ENCODE data around the gene WDR36. TPM values are rescaled to one million over a fixed set of nuclear protein-coding genes. Genes with fewer than 3 reads are reported as not detected.

The WDR36 gene
- polyA plus RNA-seq, 1 donor (not counting 4 experiments of a cell fraction or from before 2014, with no cell fraction given), result 37.8 TPM

- dilution Hi-C loops (cut with MboI; ENCODE audit: extremely low pct_ligation_motif_present, low sequenced_read_pairs), result no loop called here
- no peaks in the 10 kb centered on the region for H3K36me3 ChIP-seq (ENCODE audit: control insufficient read depth in 2 of 2, extremely low read depth in 1 of 2, insufficient read depth in 2 of 2, low read length in 2 of 2)
These were observed 67.7 kb downstream of the WDR36 start for GRCh38 chr5:111159845-111160244.

GRCh38 chr5:111163000-111163399 is 70.9 kb downstream of the WDR36 start:
- no peak for DNase-seq (ENCODE audit: low read depth, low spot score)
- Histone ChIP-seq H3K79me2 (ENCODE audit: control insufficient read depth, insufficient read depth, low read length) (no peaks in the 10 kb centered on the region), H3K36me3 (ENCODE audit: control insufficient read depth in 2 of 2, extremely low read depth in 1 of 2, insufficient read depth in 2 of 2, low read length in 2 of 2) (no peaks in the 10 kb centered on the region), H3K4me3 (ENCODE audit: control insufficient read depth in 2 of 3, extremely low read depth in 1 of 3, insufficient read depth in 2 of 3, low read depth in 1 of 3, low read length in 3 of 3) (no peak overlapping the region), H3K9me1 (ENCODE audit: control insufficient read depth, extremely low read depth, insufficient read depth, low read length) (no peaks in the 10 kb centered on the region), H2AFZ (ENCODE audit: control insufficient read depth, low read length) (no peak overlapping the region), H3K27me3 (ENCODE audit: control insufficient read depth, extremely low read depth, insufficient read depth, low read length) (no peaks in the 10 kb centered on the region), H4K20me1 (ENCODE audit: control insufficient read depth, extremely low read depth, insufficient read depth, low read length) (no peaks in the 10 kb centered on the region), H3K4me2 (ENCODE audit: control insufficient read depth, extremely low read depth, insufficient read depth, low read depth, low read length) (no peak overlapping the region), H3K4me1 (ENCODE audit: control insufficient read depth, extremely low read depth, insufficient read depth, low read length) (no peaks in the 10 kb centered on the region), H3K9ac (ENCODE audit: control insufficient read depth, extremely low read depth, insufficient read depth, low read length) (no peak overlapping the region), H3K9me3 (ENCODE audit: control insufficient read depth, low read depth, low read length) (no peaks in the 10 kb centered on the region), H3K27ac (ENCODE audit: control insufficient read depth, insufficient read depth, low read length) (no peak overlapping the region)
- dilution Hi-C loops (cut with MboI; ENCODE audit: extremely low pct_ligation_motif_present, low sequenced_read_pairs), result no loop called here
- no peak for TF ChIP-seq EZH2 (IDR thresholded peaks at IDR 0.05; ENCODE audit: low read length)
- no peak for TF ChIP-seq CTCF (optimal IDR thresholded peaks at IDR 0.05 in 1 of 3, IDR thresholded peaks at IDR 0.05 in 1 of 3, conservative IDR thresholded peaks at IDR 0.05 in 1 of 3; ENCODE audit: extremely low read depth in 1 of 3, insufficient read depth in 2 of 3, low read length in 3 of 3)
- no peak for FAIRE-seq

More at GRCh38 chr5:111159845-111160244, 67.7 kb downstream of the WDR36 start:
- Histone ChIP-seq H2AFZ (ENCODE audit: control insufficient read depth, low read length) (no peak overlapping the region), H4K20me1 (ENCODE audit: control insufficient read depth, extremely low read depth, insufficient read depth, low read length) (no peaks in the 10 kb centered on the region), H3K4me3 (ENCODE audit: control insufficient read depth in 2 of 3, extremely low read depth in 1 of 3, insufficient read depth in 2 of 3, low read depth in 1 of 3, low read length in 3 of 3) (no peak overlapping the region), H3K79me2 (ENCODE audit: control insufficient read depth, insufficient read depth, low read length) (no peaks in the 10 kb centered on the region), H3K4me2 (ENCODE audit: control insufficient read depth, extremely low read depth, insufficient read depth, low read depth, low read length) (no peak overlapping the region), H3K4me1 (ENCODE audit: control insufficient read depth, extremely low read depth, insufficient read depth, low read length) (no peaks in the 10 kb centered on the region), H3K9ac (ENCODE audit: control insufficient read depth, extremely low read depth, insufficient read depth, low read length) (no peak overlapping the region), H3K9me1 (ENCODE audit: control insufficient read depth, extremely low read depth, insufficient read depth, low read length) (no peaks in the 10 kb centered on the region), H3K27ac (ENCODE audit: control insufficient read depth, insufficient read depth, low read length) (no peak overlapping the region), H3K9me3 (ENCODE audit: control insufficient read depth, low read depth, low read length) (no peaks in the 10 kb centered on the region), H3K27me3 (ENCODE audit: control insufficient read depth, extremely low read depth, insufficient read depth, low read length) (no peaks in the 10 kb centered on the region)
- no peak for TF ChIP-seq EZH2 (IDR thresholded peaks at IDR 0.05; ENCODE audit: low read length)
- no peak for TF ChIP-seq CTCF (optimal IDR thresholded peaks at IDR 0.05 in 1 of 3, IDR thresholded peaks at IDR 0.05 in 1 of 3, conservative IDR thresholded peaks at IDR 0.05 in 1 of 3; ENCODE audit: extremely low read depth in 1 of 3, insufficient read depth in 2 of 3, low read length in 3 of 3)
- FAIRE-seq (no peak), DNase-seq (ENCODE audit: low read depth, low spot score) (no peak)

Measured in keratinocyte (primary cell).